Measurements from ENCODE around the gene LKAAEAR1. TPM values are rescaled to one million over a fixed set of nuclear protein-coding genes. Genes with fewer than 3 reads are reported as not detected.

LKAAEAR1 gene
- total and polyA plus RNA-seq, 2 of the 13 experiments (the other 11 are each of a cell fraction or from before 2014, with no cell fraction given), result not detected

- peak; percentile 89; the same call in 1 of the 2 replicates for TF ChIP-seq ZNF788 (CRISPR knock-in tag; IDR thresholded peaks at IDR 0.05; ENCODE audit: borderline replicate concordance)
- no peak for TF ChIP-seq ZNF382 (CRISPR knock-in tag; IDR thresholded peaks at IDR 0.05; ENCODE audit: borderline replicate concordance)
- no peak for TF ChIP-seq ZNF101 (CRISPR knock-in tag; IDR thresholded peaks at IDR 0.05; ENCODE audit: borderline replicate concordance, low read depth)
- TF ChIP-seq SRSF1 (optimal IDR thresholded peaks at IDR 0.05; ENCODE audit: low read depth, low read length), result peak; percentile 98
- no peak for TF ChIP-seq ZNF589 (CRISPR knock-in tag; conservative IDR thresholded peaks at IDR 0.05)
- no peak for TF ChIP-seq ZNF530 (CRISPR knock-in tag; IDR thresholded peaks at IDR 0.05; ENCODE audit: low read depth)
- peak; percentile 29; the same call in 1 of the 2 replicates for TF ChIP-seq ZNF7 (CRISPR knock-in tag; IDR thresholded peaks at IDR 0.05)
- peak; percentile 34 for TF ChIP-seq RBM39 (IDR thresholded peaks at IDR 0.05; ENCODE audit: low read depth, low read length, poor library complexity, severe bottlenecking)
- no peak for TF ChIP-seq ZNF546 (CRISPR knock-in tag; conservative IDR thresholded peaks at IDR 0.05)
- TF ChIP-seq ZBTB7A (CRISPR knock-in tag; IDR thresholded peaks at IDR 0.05), result peak; percentile 93
- TF ChIP-seq FOXO4 (CRISPR knock-in tag; conservative IDR thresholded peaks at IDR 0.05), result no peak
- TF ChIP-seq MNT (IDR thresholded peaks at IDR 0.05), result no peak
- peak; percentile 85; the same call in 1 of the 2 replicates for TF ChIP-seq ZNF281 (CRISPR knock-in tag; IDR thresholded peaks at IDR 0.05; ENCODE audit: borderline replicate concordance)
- peak; percentile 52; the same call in 1 of the 2 replicates for TF ChIP-seq KMT2B (CRISPR knock-in tag; IDR thresholded peaks at IDR 0.05)
- TF ChIP-seq ZNF430 (CRISPR knock-in tag; IDR thresholded peaks at IDR 0.05), result peak; percentile 24; the same call in 1 of the 2 replicates
- no peak for TF ChIP-seq SYNCRIP (IDR thresholded peaks at IDR 0.05; ENCODE audit: insufficient read depth, low read depth, low read length)
- TF ChIP-seq MTF2 (CRISPR knock-in tag; IDR thresholded peaks at IDR 0.05; ENCODE audit: borderline replicate concordance), result peak; percentile 94
- TF ChIP-seq ZNF777 (CRISPR knock-in tag; IDR thresholded peaks at IDR 0.05), result peak; percentile 51
- peak; percentile 91 for TF ChIP-seq SIN3A (IDR thresholded peaks at IDR 0.05; ENCODE audit: borderline replicate concordance, low read depth, low read length)
- TF ChIP-seq ZNF431 (CRISPR knock-in tag; IDR thresholded peaks at IDR 0.05; ENCODE audit: borderline replicate concordance, low read depth), result peak; percentile 74; the same call in 1 of the 2 replicates
- TF ChIP-seq MXD4 (CRISPR knock-in tag; IDR thresholded peaks at IDR 0.05), result peak; percentile 65; the same call in 1 of the 2 replicates
- peak; percentile 9; the same call in 1 of the 2 replicates for TF ChIP-seq RARA (CRISPR knock-in tag; IDR thresholded peaks at IDR 0.05)
- TF ChIP-seq RFX3 (CRISPR knock-in tag; IDR thresholded peaks at IDR 0.05), result no peak; the same call in 1 of the 2 replicates
- peak; percentile 78 for TF ChIP-seq KDM2A (CRISPR knock-in tag; IDR thresholded peaks at IDR 0.05; ENCODE audit: borderline replicate concordance, low read depth)
- no peak for TF ChIP-seq TCF7L2 (IDR thresholded peaks at IDR 0.05; ENCODE audit: low read depth, low read length)
Measured at GRCh38 chr20:64053841-64054661, 30.1 kb downstream of the LKAAEAR1 start (continued).

Measured in HepG2 (cell line).